B cell (primary cell): ENCODE data around the gene FAM118A.

ENCODE experiments used
- CTCF ChIP-seq: fragments of 200-600 bp; IDR thresholded peaks from one replicate; pipeline ENCODE4 v1.8.0; 2022; ENCODE audit warnings: antibody characterized with exemption, mild to moderate bottlenecking
- EZH2 ChIP-seq: IDR thresholded peaks from 2 replicates; pipeline ENCODE4 v1.6.1; 2012; ENCODE audit warnings: borderline replicate concordance, low read depth, mild to moderate bottlenecking, moderate library complexity, low read length; ENCODE audit not compliant: insufficient read depth, poor library complexity, severe bottlenecking

DNA sequence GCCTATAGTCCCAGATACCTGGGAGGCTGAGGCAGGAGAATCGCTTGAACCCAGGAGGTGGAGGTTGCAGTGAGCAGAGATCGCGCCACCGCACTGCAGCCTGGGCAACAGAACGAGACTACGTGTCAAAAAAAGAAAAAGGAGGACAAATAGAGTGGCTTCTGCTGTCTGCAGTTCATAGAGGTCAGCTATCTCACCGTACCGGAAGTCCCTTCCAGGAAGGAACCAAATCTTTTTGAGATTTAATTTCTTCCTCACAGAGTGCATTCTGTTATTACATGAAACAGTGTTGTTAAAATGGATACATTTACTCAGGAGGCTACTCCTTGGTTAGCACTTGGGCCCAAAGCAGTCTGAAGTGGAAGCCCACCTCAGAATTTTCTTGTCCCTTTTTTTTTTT lies 33.4 kb downstream of the FAM118A start:
- no peak for TF ChIP-seq CTCF
- no peak for TF ChIP-seq EZH2
